ENCODE data around the gene TOGARAM2. TPM values are rescaled to one million over a fixed set of nuclear protein-coding genes. Genes with fewer than 3 reads are reported as not detected.

Gene TOGARAM2
- total RNA-seq, 4 donors from 2014 or later, result 0.19 to 10.4 (median 0.96) TPM

DNA sequence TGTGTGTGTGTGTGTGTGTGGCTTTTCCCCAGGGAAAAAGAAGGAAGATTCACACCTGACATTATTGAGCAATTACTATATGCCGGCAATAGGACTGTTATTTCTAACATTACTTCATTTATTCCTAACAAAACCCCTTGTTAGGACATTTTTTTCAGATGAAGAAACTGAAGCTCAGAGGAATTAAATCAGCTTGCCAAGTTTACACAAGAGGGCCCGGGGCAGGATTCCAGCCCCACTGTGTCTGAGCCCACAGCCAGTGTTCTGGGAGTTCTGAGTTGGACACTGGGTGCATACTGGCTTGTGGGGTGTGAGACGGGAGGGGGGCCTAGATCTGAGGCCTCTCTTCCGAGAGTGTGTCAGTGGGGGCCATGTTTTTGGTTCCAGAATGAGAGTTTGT lies 9.9 kb downstream of the TOGARAM2 start:
- no peak for ATAC-seq (ENCODE audit: low FRiP score)
- TF ChIP-seq, protein P1, sequence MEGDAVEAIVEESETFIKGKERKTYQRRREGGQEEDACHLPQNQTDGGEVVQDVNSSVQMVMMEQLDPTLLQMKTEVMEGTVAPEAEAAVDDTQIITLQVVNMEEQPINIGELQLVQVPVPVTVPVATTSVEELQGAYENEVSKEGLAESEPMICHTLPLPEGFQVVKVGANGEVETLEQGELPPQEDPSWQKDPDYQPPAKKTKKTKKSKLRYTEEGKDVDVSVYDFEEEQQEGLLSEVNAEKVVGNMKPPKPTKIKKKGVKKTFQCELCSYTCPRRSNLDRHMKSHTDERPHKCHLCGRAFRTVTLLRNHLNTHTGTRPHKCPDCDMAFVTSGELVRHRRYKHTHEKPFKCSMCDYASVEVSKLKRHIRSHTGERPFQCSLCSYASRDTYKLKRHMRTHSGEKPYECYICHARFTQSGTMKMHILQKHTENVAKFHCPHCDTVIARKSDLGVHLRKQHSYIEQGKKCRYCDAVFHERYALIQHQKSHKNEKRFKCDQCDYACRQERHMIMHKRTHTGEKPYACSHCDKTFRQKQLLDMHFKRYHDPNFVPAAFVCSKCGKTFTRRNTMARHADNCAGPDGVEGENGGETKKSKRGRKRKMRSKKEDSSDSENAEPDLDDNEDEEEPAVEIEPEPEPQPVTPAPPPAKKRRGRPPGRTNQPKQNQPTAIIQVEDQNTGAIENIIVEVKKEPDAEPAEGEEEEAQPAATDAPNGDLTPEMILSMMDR (IDR thresholded peaks at IDR 0.05), result no peak
- no peak for DNase-seq (ENCODE audit: low spot score)

DNA sequence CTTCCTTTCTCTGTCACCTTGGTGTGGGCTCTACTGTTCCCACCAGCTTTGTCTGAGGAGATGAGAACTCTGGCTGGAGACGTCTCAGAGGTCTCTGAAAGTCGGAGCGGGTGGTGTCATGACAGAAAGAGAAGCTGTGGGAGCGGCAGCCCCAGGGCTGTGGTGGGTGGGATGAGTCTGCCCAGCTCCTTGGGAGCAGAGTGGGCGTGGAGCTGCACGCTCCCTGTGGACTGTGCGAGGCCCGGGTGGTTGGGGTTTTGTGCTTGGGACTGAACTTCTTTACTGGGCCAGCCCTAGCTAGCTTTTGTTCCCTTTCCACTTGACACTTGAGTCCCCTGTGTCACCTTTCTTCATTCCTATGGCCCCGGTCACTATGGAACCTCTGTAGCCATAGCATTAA lies 10.4 kb downstream of the TOGARAM2 start:
- ATAC-seq (ENCODE audit: low FRiP score) (no peak), DNase-seq (ENCODE audit: low spot score) (no peak)
- TF ChIP-seq, protein P1 (IDR thresholded peaks at IDR 0.05), result no peak

DNA sequence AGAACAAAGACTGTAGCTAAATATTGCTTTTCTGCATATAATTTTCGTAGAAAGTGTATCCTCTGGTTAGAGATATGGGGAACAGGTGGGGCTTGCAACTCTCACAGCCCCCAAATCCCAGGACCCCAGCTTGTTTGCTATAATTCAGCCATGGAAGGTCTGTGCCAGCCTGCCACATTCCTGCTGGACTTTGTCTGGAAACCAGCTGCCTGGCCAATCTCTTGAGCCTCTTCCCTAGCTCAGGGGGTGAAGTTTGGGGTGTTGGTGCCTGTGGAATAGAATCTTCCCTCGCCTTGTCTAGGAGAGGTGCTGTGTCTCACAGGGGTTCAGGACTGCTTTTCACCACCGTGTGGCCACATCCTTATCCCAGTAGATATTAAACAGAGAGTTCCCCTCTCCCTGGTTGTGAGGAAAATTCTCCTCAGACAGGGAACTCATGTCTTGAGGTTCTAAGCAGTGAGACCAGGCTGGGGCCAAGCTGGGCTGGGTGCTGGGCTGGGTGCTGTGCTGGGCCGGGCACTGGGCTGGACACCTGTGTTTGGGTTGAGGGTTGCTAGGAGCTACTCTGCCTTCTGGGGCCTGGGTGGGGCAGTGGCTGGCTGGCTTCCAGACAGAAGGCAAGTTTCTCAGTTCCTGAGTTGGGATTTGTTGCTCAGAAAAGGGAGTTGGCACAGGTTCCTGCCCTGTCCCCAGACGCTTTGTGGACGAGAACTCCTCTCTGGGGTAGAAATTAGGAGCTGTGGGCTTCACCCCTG lies 12.3 kb downstream of the TOGARAM2 start:
- ATAC-seq (ENCODE audit: low FRiP score) (no peak), DNase-seq (ENCODE audit: low spot score) (no peak)
- TF ChIP-seq, protein P1 (IDR thresholded peaks at IDR 0.05), result no peak

DNA sequence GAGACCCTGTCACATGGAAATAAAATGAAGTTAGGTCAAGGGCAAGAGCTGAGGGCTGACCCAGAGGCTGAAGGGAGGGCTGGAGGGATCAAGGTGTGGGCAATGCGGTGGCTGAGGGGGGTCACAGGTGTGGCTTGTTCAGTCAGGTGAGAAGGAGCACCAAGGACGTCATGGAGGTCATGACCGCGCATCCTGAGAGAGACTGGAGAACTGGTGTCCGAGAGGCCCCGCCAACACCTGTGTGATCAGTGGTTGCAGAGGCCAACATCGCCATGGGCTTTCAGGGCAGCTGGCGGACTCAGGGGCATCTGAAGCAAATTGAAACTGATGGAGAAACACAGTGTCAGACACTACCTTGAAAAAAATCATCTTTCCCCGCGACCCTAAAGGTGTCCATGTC lies 13.0 kb downstream of the TOGARAM2 start:
- DNase-seq (ENCODE audit: low spot score), result no peak
- ATAC-seq (ENCODE audit: low FRiP score), result no peak
- TF ChIP-seq, protein P1 (IDR thresholded peaks at IDR 0.05), result no peak

DNA sequence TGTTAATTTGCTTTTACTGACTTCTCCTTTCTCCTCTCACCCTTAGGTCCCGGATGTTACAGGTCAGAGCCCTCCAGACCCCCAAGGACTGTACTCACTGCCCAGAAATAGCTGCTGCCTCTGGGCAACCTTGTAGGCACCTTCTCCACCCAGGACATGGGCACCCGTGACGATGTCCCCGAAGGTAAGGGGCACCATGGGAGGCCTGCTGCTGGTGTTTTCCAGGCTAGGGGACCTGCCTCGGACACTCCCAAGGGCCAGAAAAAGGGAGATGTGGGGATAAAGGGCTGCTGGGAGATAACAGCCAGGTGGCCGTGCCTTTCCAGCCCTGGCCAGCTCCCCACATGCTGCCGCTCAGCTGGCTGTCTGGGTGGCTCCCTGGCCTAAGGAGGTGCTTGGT lies 13.6 kb downstream of the TOGARAM2 start:
- TF ChIP-seq, protein P1 (IDR thresholded peaks at IDR 0.05), result no peak
- ATAC-seq (ENCODE audit: low FRiP score) (no peak), DNase-seq (ENCODE audit: low spot score) (no peak)

DNA sequence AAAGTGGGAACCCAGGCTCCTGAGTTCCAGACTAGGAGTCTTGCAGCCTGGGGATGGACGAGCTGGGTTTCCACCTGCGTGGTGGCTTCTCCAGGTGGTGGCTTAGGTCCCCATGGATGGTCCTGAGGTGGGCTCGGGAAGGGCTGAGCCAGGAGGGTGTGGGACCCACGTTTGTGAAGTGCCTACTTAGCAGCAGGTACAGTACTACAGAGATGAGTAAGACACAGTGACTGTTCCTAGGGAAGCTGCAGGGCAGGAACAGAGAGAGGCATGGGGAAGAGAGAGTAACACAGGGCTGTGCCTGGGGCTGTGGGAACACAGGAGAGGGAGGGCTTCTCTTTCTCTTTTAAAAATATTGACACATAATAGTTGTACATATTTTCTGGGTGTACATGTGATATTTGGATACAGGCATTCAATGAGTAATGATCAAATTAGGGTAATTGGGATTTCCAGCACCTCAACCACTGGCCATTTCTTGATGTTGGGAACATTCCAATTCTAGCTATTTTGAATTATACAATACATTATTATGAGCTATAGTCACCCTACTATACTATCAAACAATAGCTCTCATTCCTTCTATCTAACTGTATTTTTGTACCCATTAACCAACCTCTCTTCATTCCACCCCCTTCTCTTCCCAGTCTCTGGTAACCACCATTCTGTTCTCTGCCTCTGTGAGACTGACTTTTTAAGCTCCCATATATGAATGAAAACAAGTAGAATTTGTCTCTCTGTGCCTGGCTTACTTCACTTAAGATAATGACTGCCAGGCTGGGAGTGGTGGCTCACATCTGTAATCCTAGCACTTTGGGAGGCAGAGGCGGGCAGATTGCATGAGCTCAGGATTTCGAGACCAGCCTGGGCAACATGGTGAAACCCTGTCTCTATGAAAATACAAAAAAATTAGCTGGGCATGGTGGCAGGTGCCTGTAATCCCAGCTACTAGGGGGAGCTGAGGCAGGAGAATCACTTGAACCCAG lies 15.0 kb downstream of the TOGARAM2 start:
- no peak for ATAC-seq (ENCODE audit: low FRiP score)
- TF ChIP-seq, protein P1 (IDR thresholded peaks at IDR 0.05), result no peak
- no peak for DNase-seq (ENCODE audit: low spot score)

All from omental fat pad (tissue), 4 donors.